Mucosa of descending colon (tissue), 3 donors: ENCODE results near the gene GALNT3. TPM values are rescaled to one million over a fixed set of nuclear protein-coding genes. Genes with fewer than 3 reads are reported as not detected.

ENCODE experiments used
- ATAC-seq: fragments of 200-7000 bp; cut with Tn5 transposase; one replicate; pipeline ENCODE4 v1.9.1; 2020; ENCODE audit warnings: mild to moderate bottlenecking, moderate library complexity
- DNase-seq, 3 donors: peaks; one replicate each; pipeline ENCODE4 v3.0.0-alpha.2; 2020
- H3K36me3 ChIP-seq: fragments of 200-600 bp; one replicate; pipeline ENCODE4 v1.8.0; 2021; ENCODE audit warnings: low read depth, mild to moderate bottlenecking
- H3K4me1 ChIP-seq: fragments of 200-600 bp; one replicate; pipeline ENCODE4 v1.8.0; 2021; ENCODE audit warnings: low read depth, mild to moderate bottlenecking
- H3K4me3 ChIP-seq: fragments of 200-600 bp; one replicate; pipeline ENCODE4 v1.8.0; 2021; ENCODE audit warnings: mild to moderate bottlenecking
- H3K9me3 ChIP-seq: fragments of 200-600 bp; one replicate; pipeline ENCODE4 v1.8.0; 2021; ENCODE audit warnings: mild to moderate bottlenecking
- CTCF ChIP-seq: fragments of 200-600 bp; IDR thresholded peaks from one replicate; pipeline ENCODE4 v1.8.0; 2022; ENCODE audit warnings: antibody characterized with exemption, mild to moderate bottlenecking
- intact Hi-C, 2 donors: fragments of 100-400 bp; cut with DNase I in 1 of 2; cut with micrococcal nuclease in 1 of 2; formaldehyde crosslinking; loops; one replicate each; pipeline versions ENCODE4 v1.11.0 to v1.11.1; 2022; cut with DNase I, micrococcal nuclease
- total RNA-seq, 3 donors: library from RNA; stranded (reverse); fragmentation: NEBNext Ultra II Directional in 2 of 3; extraction: Animal tissue kit (Norgen Biotek cat#: 25700) in 2 of 3; gene quantifications; one replicate each; pipeline versions ENCODE4 v1.2.1 to v1.2.4, GENCODE V29; 2021 to 2023
- donor health status: DM: no; HTN: no; CAD: no; lungs with moderate emphysema.
- donor health status: DM: no; HTN: no; CAD: no.
- donor health status: DM: no; HTN: yes; CAD: no.

Gene GALNT3
- total RNA-seq, 3 donors from 2014 or later, result 33.4 to 82.8 (median 81.0) TPM

GRCh38 chr2:165796129-165796528 is 2.1 kb upstream of the GALNT3 start:
- ATAC-seq (no peak), DNase-seq (no peak)
- no peak overlapping the region for H3K4me3 ChIP-seq
- peaks cover 3% of the 10 kb centered on the region for H3K4me1 ChIP-seq
- intact Hi-C loops, result no loop called here
- no peak for TF ChIP-seq CTCF
- no peaks in the 10 kb centered on the region for H3K36me3 ChIP-seq
- no peaks in the 10 kb centered on the region for H3K9me3 ChIP-seq

- Histone ChIP-seq H3K4me3 (peak overlapping the region; percentile 71), H3K36me3 (no peaks in the 10 kb centered on the region), H3K4me1 (peaks cover 8% of the 10 kb centered on the region), H3K9me3 (no peaks in the 10 kb centered on the region)
- DNase-seq (peak in 1 of 3 donors; percentile 39), ATAC-seq (peak; percentile 53)
- no peak for TF ChIP-seq CTCF
- intact Hi-C loops, result no loop called here
These were observed 964 bp upstream of the GALNT3 start for GRCh38 chr2:165795011-165795410.

GRCh38 chr2:165794536-165794928 is 485 bp upstream of the GALNT3 start:
- no peak for TF ChIP-seq CTCF
- intact Hi-C loops, result no loop called here
- no peaks in the 10 kb centered on the region for H3K9me3 ChIP-seq
- peak; percentile 70 for ATAC-seq
- H3K4me1 ChIP-seq, result peaks cover 8% of the 10 kb centered on the region
- no peaks in the 10 kb centered on the region for H3K36me3 ChIP-seq
- H3K4me3 ChIP-seq, result peak overlapping the region; percentile 71
- peak; percentile 70 to 74 (median 72) for DNase-seq

DNA sequence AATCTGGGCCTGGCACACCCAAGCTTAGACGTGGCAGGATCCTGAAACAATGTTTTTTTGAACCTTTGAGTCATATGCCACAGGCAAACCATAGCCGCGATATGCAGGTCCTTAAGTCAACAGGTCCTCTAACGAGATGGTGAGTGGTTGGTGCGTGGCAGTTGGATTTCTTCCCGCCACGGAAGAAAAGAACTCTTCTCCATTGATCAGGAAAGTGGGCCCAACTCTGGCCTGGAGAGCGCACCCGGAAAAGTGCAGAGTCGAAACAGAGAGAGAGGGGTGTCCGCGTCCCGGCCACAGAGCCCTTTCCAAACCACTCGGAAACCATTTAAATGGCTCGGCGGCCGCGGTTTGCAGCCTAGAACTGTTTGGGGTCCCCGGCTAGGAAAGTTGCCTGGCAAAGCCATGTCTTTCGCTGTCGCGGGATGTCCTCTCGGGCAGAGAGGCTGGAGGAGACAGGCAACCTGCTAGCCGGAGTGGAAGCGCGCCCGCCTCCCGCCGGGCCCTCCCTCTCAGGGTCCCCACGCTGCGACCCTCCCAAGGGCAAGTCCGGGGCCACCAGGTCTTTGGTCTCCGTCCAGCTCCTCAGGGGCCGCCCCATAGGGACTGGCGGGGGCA is 777 bp downstream of the GALNT3 start:
- Histone ChIP-seq H3K36me3 (no peaks in the 10 kb centered on the region), H3K9me3 (no peaks in the 10 kb centered on the region), H3K4me1 (peaks cover 10% of the 10 kb centered on the region), H3K4me3 (peak overlapping the region; percentile 71)
- intact Hi-C loops, result no loop called here
- DNase-seq (peak in 2 of 3 donors; percentile 67 to 70), ATAC-seq (peak; percentile 59)
- no peak for TF ChIP-seq CTCF

- no peaks in the 10 kb centered on the region for H3K9me3 ChIP-seq
- peaks cover 10% of the 10 kb centered on the region for H3K4me1 ChIP-seq
- H3K36me3 ChIP-seq, result no peaks in the 10 kb centered on the region
- no peak overlapping the region for H3K4me3 ChIP-seq
- intact Hi-C loops, result no loop called here
- no peak for TF ChIP-seq CTCF
- DNase-seq, result no peak
- ATAC-seq, result no peak
These were observed 2.0 kb downstream of the GALNT3 start for GRCh38 chr2:165792104-165792454.
